ENCODE data around the gene PTP4A2.

GRCh38 chr1:31869449-31869848 lies 68.7 kb downstream of the PTP4A2 start:
- TF ChIP-seq JUNB (IDR thresholded peaks at IDR 0.05) (no peak), POLR2AphosphoS5 (IDR thresholded peaks at IDR 0.05; ENCODE audit: low read length) (no peak), NRF1 (conservative IDR thresholded peaks at IDR 0.05; ENCODE audit: low read depth, low read length) (no peak), EZH2 (IDR thresholded peaks at IDR 0.05; ENCODE audit: borderline replicate concordance, control insufficient read depth, low read depth, low read length) (no peak), CBX3 (IDR thresholded peaks at IDR 0.05; ENCODE audit: borderline replicate concordance, low read depth) (no peak), NFYB (IDR thresholded peaks at IDR 0.05; ENCODE audit: insufficient read depth, low read depth, low read length) (no peak), FOS (IDR thresholded peaks at IDR 0.05; ENCODE audit: borderline replicate concordance, extremely low read depth, insufficient read length) (no peak)
- TF ChIP-seq, protein P1, sequence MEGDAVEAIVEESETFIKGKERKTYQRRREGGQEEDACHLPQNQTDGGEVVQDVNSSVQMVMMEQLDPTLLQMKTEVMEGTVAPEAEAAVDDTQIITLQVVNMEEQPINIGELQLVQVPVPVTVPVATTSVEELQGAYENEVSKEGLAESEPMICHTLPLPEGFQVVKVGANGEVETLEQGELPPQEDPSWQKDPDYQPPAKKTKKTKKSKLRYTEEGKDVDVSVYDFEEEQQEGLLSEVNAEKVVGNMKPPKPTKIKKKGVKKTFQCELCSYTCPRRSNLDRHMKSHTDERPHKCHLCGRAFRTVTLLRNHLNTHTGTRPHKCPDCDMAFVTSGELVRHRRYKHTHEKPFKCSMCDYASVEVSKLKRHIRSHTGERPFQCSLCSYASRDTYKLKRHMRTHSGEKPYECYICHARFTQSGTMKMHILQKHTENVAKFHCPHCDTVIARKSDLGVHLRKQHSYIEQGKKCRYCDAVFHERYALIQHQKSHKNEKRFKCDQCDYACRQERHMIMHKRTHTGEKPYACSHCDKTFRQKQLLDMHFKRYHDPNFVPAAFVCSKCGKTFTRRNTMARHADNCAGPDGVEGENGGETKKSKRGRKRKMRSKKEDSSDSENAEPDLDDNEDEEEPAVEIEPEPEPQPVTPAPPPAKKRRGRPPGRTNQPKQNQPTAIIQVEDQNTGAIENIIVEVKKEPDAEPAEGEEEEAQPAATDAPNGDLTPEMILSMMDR (IDR thresholded peaks at IDR 0.05 in 2 of 3, conservative IDR thresholded peaks at IDR 0.05 in 1 of 3; ENCODE audit: control insufficient read depth in 2 of 3, extremely low read depth in 1 of 3, insufficient read depth in 1 of 3, low read depth in 3 of 3, low read length in 3 of 3), result no peak
- TF ChIP-seq, protein P2, sequence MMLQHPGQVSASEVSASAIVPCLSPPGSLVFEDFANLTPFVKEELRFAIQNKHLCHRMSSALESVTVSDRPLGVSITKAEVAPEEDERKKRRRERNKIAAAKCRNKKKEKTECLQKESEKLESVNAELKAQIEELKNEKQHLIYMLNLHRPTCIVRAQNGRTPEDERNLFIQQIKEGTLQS (IDR thresholded peaks at IDR 0.05; ENCODE audit: borderline replicate concordance, extremely low read depth, low read depth, low read length), result no peak

Data from GM12878 (cell line).